Activated CD4-positive, alpha-beta T cell treated with anti-CD3 and anti-CD28 coated beads for 24 hours (primary cell): ENCODE results near the gene MAP3K4.

Experiments
- DNase-seq, 2 donors: peaks; one replicate each; pipeline ENCODE4 v3.0.0-alpha.2; 2020; ENCODE audit warnings: low read depth in 2 of 2

The MAP3K4 gene

GRCh38 chr6:161125591-161125990 is 134.0 kb downstream of the MAP3K4 start:
- no peak for DNase-seq

DNA sequence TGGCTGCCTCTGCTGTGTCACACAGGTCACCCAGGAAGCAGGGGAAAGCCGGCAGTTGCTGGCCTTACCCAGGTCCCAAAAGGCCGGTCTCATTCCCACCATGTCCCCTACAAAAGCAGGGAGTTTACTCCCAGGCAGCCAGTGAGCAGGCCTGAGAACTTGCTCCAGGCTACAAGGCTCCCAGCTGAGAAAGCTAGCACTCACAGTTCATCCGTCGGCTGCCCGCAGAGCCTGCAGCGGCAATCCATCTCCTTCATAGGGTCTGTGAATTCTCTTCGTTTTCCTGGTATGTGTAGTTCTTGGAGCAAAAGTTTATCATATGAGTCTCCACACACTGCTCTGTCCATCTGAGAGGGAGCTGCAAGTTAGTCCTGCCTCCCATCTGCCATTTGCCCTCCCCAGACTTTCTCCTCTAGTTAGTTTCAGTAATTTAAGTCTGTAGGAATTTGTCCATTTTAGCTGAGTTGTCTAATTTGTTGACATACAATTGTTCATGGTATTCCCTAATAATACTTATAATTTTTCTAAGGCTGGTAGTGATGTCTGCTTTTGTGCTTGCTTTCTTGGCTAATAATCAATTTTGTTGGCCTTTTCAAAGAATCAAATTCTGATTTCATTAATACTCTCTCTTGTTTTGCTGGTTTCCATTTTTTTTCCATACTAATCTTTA is 135.6 kb downstream of the MAP3K4 start:
- no peak for DNase-seq

- no peak for DNase-seq
Measured at GRCh38 chr6:161128230-161128629, 136.7 kb downstream of the MAP3K4 start.

- DNase-seq = peak in 1 of 2 donors; percentile 22
Measured at GRCh38 chr6:161128680-161129196, 137.2 kb downstream of the MAP3K4 start.

GRCh38 chr6:161130541-161130940 is 139.0 kb downstream of the MAP3K4 start:
- DNase-seq = no peak

- DNase-seq = no peak
Measured at GRCh38 chr6:161130967-161131766, 139.6 kb downstream of the MAP3K4 start.

DNA sequence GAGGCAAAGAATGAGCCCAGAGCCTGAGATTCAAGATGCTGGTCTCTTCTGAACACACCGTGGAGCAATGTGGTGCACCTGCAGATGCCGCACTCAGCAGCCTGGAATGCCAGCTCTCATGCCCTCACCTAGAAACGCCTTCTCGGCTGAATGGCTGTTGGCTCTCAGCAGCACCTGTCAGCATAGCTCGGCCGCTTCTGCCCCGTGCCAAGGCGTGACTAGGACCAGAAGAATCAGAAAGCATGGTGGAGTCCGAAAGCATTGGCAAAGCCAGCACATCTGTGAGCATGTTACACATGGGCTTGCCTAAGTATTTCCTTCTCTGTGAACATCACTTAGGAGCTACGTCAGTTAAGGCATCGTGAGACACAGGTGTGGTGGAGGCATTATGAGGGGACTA is 140.8 kb downstream of the MAP3K4 start:
- no peak for DNase-seq

DNA sequence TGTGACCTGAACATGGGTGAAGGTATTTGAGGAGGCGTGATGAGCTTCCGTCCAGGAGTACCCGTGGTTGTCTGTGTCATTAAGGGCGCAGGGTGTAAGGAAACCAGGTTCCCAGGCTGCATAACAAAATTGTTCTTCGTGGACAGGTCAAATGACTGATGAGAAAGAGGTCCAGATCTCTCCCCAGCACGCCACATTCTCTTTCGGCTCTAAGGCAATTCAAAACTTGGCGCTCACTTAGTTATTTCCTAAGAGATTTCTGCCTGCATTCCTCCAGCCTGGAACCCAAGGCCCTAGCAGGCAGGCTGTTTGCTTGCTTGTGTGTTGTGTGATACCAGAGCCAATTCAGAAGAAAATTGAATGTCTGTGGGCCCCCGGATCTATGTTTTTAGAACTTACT is 142.4 kb downstream of the MAP3K4 start:
- DNase-seq = no peak

GRCh38 chr6:161134550-161135298 is 143.2 kb downstream of the MAP3K4 start:
- DNase-seq = no peak

GRCh38 chr6:161135695-161136591 is 144.4 kb downstream of the MAP3K4 start:
- no peak for DNase-seq

DNA sequence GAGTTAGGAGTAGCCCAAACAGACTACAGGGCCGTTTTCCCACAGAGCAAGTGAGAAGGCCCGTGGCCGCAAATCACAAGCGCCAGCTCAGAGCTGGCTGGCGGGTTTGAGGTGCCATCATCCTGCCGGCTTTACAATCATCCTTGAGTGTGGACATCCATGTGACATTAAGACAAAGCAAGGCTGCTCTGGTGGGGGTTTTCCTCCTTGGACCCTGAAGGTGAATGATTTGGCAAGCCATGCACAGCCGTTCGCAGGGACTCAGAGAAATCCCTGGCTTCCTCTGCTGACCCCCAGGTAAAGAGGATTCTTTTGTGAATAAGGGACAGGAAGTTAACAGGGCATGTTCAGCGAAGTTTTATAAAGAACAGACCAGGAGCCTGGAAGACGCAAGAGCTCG is 145.1 kb downstream of the MAP3K4 start:
- no peak for DNase-seq

GRCh38 chr6:161137320-161137719 is 145.8 kb downstream of the MAP3K4 start:
- no peak for DNase-seq

DNA sequence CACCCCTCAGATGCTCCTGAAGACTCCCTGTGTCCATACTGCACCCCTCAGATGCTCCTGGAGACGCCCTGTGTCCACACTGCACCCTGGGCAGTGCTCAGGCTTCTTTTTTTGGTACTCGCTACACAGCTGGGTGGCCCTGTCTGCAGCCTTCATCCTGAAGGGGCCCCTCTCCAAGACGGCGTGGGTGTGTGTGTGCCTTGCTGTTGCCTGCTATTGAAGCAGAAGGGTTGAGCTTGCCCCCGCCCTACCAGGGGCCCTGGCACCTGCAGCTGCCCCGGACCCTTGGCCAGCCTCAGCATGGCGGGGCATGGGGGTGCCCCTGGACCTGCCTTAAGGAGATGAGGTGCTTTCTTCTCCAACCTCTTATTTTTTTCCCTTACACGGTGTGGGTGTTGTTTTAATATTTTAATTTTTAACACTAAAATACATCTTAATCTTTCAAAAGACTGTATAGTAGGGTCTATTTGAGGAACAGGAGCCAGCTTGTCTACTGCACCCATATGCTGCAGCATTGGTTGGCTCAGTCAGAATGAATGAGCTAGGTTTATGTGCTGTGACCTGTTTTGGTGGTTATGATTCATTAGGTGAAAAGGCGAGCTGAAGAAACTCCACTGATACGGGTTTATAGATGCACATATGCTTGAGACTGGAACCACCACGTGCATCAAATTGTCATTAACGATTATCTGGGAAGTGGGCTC is 146.4 kb downstream of the MAP3K4 start:
- no peak for DNase-seq

- no peak for DNase-seq
Measured at GRCh38 chr6:161138543-161139303, 147.2 kb downstream of the MAP3K4 start.

DNA sequence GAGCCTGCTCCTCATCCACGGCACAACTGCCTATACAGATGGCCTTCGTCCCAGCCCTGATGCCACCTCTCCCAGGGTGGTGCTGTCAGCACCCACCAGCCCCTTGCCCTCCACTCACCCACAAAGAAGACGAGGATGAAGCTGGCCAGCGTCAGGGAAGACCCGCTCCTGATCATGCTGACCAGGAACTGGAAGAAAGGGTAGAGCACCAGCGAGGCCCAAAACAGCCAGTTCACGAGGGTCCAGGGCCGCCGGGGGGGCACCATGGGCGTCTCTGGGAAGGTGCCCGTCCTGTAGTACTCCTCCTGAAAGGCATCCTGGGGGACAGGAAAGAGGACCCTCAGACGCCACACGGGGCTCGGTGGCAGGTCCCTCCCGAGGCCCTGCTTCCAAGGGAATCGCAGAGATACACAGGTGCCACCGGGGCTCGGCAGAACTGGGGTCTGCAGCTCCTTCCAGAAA is 147.8 kb downstream of the MAP3K4 start:
- no peak for DNase-seq

DNA sequence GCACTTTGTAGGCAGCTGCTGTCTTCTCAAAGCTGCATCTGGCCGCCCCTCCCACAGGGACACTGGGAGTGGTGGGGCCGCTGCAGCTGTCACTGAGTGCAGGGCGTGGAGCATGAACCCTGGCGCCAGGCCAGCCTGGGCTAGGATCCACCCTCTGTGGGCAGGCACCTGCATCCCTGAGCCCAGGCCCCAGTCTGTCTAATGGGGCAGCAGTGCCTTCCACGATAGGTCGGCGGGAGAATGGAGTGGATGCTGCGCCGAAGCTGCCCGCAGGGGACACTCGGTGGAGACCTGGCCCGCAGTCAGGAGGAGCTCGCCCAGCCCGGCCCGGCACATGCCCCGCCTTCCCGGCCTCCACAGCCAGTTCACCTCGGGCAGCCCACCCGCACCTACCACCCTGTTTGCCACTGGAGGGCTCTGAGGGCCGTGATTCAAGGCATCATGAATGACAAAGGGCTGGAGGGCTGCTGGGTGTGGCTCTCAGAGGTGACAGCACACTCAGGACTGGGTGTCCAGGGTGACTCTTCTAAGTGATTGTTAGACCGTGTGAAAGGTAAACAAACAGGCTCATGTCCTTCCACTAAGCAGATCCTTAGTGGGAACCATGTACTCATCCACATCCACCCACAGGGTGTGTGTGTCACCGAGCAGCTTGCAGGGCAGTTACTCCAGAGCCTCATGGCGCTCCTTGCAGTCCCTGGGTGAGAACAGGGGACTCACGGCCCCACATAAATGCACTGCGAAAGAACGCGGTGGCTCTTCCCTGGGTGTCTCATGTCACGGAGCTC is 148.4 kb downstream of the MAP3K4 start:
- no peak for DNase-seq

- DNase-seq = no peak
Measured at GRCh38 chr6:161140554-161140875, 148.9 kb downstream of the MAP3K4 start.

DNA sequence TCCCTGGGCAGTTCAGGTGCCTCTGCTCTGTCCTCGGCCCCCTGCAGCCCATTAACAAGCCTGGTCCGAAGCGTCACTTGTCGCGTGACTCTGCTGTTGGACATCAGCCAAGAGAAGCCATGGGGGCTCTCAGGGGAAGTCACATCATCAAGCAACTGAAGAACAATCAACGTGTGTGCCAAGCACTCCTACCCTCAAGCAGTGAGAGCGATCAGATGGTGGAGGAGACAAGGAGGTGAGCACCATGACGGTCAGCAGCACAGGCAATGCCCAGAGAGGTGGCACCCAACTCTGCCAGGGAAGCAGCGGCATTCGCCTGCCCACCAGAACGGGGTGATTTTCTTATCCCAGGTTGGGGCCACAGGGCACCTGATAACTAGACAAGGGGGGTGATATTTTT is 149.6 kb downstream of the MAP3K4 start:
- no peak for DNase-seq

DNA sequence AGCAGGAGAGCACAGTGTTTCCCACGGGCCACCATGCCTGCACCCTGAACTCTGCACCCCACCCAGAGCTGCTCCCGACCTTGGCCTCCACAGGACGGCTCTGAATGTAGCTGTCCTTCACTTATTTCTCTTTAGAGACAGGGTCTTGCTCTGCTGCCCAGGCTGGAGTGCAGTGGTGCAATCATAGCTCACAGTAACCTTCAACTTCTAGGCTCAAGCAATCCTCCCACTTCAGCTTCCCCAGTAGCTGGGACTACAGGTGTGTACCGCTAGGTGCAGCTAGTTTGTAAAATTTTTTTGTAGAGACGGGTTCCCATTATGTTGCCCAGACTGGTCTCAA is 151.4 kb downstream of the MAP3K4 start:
- DNase-seq = no peak
